GF-D8 (cell line): ENCODE data around the gene GOLGA8A.
"Not testable (repeated sequence)": the region's sequence is repeated elsewhere in the genome, so short reads cannot be mapped to it uniquely, and the experiment has no call there.

Experiments used
- DNase-seq: peaks from one replicate; lab custom pipeline; 2025; lab: John Stamatoyannopoulos, UW

Gene GOLGA8A, protein sequence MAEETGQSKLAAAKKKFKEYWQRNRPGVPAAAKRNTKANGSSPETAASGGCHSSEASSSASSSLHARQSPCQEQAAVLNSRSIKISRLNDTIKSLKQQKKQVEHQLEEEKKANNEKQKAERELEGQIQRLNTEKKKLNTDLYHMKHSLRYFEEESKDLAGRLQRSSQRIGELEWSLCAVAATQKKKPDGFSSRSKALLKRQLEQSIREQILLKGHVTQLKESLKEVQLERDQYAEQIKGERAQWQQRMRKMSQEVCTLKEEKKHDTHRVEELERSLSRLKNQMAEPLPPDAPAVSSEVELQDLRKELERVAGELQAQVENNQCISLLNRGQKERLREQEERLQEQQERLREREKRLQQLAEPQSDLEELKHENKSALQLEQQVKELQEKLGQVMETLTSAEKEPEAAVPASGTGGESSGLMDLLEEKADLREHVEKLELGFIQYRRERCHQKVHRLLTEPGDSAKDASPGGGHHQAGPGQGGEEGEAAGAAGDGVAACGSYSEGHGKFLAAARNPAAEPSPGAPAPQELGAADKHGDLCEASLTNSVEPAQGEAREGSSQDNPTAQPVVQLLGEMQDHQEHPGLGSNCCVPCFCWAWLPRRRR

DNA sequence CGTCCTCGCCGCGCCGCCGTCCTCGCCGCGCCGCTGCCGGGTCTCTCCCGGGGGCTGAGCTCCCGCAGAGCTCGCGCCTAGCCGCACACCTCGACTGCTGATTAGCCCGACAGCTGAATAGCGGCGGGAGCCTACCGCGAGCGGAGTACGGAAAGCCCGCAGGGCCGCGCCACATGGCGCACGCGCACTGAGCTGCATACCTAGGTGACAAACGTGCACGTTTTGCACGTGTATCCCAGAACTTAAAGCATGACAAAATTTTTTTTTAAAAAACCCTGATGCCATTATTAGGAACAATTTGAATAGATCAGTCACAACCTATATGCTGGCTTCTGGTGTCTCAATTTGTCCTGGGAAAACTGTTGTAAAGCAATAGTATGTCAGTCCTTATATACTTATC, at the start of gene GOLGA8A:
Gene GOLGA8A (minus strand): TSS at position 122 of the 400 bp plus-strand sequence. CDS start 48,117 bp downstream, outside the sequence.
- peak; percentile 51 for DNase-seq

DNA sequence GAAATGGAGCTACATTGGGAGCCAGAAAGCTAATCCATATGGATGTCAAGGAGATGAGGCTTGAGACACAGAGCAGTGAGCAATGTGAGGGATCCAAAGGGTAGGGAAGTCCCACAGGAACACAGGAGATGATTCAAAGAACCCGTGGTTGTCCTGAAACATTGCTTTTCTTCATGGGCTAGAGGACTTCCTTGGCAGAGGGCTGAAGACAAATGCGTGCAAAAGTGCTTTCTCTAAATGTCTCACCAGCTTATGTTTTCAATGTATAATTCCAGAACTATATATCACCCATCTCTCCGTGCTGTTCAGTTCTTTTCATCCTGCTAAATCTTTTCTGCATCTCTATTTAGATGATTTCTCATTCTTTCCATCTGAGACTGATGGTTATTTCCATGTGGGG, 46.0 kb upstream of the GOLGA8A start:
- no peak for DNase-seq

DNA sequence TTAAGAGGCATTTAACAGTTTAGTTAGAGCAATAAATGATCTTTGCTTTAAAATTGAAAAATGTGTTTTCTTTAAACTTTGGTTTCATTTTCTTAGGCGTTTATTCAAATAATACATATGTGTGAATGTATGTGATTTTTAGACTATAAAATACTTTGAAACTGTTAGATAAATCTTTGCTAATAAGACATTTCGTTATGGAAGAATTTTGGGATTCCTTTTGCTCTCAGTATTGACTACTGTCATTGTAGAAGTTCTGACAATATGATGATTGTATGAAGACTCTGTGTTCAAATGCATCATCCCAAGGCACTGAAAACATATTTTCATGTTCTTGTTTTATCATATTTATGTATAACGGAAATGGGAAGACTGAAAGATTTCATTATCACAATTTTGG, 43.8 kb upstream of the GOLGA8A start:
- no peak for DNase-seq

DNA sequence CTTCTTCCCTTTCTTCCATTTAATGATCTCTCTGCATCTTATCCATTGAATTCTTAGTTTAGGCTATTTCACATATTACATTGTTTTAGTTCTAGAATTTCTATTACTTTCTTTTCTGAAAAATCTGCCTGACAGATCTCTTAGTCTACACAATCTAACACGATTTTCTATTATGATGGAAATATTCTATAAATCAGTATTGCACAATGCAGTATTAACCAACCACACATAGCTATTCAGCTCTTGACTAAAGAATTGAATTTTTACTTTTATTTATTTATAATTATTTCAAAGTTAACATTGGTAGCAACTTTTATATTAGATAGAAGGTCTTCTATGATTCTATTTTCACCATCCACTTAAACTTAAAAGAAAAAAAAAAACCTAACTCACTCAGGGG, 36.2 kb upstream of the GOLGA8A start:
- DNase-seq, result no peak

DNA sequence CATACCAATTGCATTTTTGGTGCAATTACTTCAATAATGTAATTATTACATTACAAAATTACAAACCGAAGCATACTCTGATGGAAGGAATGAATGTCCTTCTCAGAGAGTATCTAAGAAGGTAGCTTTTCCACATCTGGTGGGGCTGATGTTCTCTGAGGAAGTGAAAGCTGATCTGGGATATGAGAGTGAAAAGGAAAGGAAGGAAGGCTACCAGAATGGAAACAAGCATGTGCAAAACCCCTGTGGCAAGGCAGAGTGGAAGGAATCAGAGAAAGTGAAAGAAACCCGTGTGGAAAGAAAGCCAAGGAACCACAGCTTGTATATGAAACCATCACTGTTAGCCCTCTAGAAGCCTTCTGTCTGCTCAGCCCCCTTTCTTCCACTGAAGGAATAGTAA, 35.3 kb upstream of the GOLGA8A start:
- no peak for DNase-seq

DNA sequence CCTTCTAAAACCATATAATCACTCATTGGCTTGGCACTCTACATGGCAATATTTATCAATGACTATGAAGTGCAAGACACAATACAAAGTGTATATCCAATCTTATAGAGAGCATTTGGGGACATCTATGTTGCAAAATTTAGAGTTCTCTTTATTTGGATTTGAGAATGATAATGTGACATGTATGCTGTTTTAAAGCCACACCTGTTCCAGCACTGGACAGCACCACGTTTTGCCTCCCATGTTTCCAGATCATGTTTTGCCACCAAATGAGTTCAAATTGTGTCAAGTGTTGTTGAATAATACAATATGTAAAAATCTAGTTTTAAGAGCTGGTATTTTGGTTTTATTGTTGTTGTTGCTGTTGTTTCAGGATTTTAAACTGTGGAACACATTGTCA, 33.3 kb upstream of the GOLGA8A start:
- no peak for DNase-seq

DNA sequence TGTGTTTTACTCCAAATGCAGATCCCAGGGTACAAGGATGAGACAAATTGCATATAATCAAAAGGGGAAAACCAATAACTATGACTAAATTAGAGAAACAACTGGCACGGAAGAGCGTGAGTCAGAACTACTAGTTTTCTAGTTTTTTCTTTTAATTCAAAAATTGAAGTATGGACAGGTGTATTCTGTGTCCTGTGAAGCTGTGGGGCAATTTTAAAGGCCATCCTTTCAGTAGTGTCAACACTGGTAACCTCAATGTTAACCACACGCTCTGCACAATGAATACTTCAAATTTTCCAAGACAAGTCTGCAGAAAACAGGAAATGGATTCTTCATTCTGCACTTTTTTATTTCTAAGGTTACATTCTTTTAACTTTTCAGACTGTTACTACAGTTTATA, 32.5 kb upstream of the GOLGA8A start:
- peak; percentile 1 for DNase-seq

DNA sequence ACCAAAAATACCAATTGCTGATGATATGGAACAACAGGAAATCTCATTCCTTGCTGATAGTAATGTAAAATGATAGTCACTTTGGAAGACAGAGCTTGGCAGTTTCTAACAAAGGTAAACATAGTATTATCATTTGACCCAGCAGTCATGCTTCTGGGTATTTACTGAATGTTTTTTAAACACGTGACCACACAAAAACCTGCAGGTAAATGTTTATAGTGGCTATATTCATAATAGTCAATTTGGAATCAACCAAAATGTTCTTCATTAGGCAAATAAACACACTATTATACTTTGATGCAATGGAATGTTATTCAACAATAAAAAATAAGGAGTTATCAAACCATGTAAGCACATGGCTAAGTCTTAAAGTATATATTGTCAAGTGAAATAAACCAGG, 24.1 kb upstream of the GOLGA8A start:
- DNase-seq, result no peak

DNA sequence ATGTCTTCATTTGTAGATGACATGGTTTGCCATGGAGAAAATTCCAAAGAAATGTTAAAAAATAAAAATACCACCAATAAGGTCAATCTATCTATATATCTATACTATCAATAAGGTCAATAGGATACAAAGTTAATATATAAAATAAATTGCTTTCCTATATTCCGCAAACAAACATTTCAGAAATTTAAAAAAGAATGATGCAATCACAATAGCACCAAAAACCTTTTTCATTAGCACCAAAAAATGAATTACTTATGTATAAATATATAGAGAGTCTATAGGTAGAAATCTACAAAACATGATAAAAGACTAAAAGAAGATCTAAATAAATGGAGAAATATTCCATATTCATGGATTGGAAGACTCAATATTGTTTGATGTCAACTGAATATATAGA, 22.8 kb upstream of the GOLGA8A start:
- DNase-seq, result no peak

DNA sequence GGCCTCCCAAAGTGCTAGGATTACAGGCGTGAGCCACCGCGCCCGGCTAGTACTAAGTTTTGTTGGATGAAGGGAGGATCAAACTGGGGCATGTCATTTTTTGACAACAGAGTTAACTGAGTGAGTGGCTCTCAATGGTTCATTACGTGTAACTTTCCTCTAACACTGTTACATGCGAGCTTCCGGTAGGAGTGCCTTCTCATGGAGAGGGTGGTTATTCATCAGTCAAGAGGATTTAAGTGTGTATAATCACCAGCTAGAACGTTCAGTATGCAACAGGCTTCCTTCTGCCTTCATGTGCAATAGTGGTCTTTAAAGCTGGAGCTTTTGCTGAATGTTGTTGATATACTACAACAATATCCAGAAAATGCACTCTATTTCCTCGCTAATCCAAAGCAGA, 19.1 kb upstream of the GOLGA8A start:
- DNase-seq, result no peak

DNA sequence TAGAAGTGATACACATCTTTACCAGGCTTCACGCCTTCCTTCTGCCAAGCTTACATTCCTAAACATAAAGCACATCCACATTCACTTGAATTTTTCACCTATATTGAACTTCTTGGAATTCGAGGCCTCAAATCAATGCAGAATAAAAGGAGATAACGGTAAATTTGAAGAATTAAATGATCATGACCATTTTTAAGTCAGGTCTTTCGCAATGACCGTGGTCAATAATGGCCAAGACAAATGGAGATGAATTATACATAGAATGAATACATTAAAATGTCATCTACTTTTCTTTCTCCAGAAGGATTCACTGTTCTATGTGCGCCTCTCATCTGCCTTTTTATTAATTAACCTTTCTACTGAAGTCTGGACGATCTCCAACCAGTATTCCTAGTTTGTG, 5.3 kb upstream of the GOLGA8A start:
- DNase-seq, result no peak

DNA sequence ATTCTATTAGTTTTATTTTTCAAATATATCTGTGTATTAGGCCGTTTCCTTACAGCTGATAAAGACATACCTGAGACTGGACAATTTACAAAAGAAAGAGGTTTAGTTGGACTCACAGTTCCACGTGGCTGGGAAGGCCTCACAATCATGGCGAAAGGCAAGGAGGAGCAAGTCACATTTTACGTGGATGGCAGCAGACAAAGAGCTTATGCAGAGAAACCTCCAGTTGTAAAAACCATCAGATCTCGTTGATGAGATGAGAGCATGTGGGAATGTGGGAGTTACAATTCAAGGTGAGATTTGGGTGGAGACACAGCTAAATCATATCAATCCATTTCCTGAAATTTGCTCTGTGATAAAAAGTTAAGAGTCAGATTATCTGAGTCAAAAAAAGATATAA, 2.3 kb upstream of the GOLGA8A start:
- no peak for DNase-seq

DNA sequence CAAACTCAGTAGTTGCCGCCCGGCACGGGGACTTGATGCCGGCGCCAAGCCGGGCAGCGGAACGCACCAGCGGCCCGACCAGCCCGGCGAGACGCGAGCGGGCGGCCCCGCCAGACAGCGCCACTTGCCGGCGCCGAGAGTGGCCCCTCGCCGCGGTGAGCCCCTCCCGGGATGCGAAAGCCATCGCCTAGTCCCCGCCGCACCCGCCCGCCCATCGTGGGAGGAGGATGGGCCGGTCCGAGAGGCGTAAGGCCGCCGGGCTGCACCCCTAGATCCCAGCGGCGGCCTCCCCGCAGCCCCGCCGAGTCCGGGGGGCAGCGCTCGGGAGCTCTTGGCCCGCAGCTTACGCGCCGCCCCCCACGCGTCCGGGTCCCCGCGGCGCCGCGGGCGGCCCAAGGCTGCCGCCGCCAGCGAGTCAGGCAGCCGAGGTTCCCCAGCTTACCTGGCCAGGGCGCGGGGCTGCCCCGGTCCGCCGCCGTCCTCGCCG, 609 bp downstream of the GOLGA8A start:
- no peak for DNase-seq

DNA sequence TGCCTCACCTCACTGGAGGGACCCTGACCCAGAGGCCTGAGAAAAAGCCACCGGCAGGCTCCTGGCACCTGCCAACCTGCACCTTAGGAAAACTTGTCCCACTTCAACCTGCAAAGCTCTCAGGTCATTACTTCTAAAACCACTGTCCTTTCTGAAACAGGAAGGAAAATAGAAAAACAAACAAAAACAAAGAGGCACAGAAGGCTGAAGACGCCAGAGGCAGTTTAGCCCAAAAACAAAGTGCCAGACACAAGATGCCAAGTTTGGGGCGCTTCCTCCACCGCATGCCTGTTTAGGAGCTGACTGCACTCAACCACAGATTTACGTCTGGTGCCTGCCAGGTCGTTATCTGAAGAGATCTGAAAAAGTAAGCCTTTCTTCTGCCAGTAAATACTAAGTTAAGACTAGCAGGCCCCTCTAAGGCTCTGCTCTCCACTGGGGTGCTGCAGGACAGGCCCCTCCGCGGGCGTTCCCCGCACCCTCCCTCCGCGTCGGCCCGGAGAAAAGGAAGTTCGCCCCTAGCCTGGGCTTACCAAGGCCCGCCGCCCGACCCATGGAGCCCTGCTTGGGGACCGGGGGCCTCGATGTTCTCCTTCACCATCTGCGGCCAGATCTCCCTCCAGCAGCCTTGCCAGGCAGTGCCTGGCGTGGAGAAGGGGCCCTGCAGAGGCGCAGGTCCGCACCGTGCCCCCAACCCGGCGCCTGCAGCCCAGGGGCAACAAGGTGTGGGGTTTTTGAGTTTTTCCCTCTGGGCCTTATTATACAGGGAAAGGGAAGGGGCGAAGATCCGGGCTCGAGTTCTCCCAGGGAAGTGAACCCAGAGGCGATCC, 1.3 kb downstream of the GOLGA8A start:
- DNase-seq, result no peak

DNA sequence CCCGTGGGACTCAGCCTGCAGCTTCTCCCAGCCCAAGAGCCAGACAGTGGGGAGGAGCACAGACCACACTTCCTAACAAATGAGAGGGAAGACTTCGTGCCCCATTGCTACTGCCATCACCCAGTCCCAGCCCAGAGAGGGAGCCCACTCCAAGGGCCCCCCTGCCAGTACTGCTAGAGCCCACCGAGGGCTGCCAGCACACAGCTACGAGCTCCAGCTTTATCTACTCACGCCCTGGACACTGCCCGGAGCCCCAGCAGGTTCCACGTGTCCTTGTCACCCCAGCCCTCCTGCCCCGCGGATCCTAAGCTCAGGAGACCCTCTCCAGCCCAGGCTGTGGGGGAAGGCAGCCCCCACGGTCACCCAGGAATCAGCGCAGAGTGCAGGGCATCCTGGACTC, 1.9 kb downstream of the GOLGA8A start:
- no peak for DNase-seq

DNA sequence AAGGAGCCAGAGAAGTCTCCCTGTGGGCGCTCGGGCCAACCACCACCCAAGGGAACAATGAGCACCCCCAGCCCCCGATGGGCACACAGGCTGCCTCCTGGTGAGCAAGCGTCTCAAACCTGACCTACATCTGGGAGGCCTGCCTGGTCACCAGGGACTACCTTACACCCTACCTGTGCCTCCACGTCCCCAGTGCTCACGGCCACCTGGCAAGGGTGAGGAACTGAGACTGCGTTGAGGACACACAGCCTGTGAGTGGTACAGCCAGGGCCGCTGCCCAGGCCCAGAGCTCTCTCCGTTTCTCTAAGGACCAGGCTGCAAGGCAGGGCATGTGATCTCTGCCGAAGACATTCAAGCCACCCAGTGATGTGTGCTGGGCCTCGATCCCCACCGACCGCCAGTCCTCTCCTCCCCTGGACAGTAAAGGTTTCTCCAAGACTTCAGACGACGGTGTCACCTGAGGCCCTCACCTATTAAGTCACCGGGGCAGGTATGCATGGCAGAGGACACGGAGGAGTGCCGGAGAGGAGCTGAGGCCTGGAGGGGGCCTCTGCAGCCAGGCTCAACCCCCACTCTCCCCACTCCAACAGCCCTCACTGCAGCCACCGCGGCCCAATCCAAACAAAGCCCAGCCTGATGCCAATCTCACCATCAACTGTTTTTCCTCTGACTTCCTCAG, 2.8 kb downstream of the GOLGA8A start:
- no peak for DNase-seq

DNA sequence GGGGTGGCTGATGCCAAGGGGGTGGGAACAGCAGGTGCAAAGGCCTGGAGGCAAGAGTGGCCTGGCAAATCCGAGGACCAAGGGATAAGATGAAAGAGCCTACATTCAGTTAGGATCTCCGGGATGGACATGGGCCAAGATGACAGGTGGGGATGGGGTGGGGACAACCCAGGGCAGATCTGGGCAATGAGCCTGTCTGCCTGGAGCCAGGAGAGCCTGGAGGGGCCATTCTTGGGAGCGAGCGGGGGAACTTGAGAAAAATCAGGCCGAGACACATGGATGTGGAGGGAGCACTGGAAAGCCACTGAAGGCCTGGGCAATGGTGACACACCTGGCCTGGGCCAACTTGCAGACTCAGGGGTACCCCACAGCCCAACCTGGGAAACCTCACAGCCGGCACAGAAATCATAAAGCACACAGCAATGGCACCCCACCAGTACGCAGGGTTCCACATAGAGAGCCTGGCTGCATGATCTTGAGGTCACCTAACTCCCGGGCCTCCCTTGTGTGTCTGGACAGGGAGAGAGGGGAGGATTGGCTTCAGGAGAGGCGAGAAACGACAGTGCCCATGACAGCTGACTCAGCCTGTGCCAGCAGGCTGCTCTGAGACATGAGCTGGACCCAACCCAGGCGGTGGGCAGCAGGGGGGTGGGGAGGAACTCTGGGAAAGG, 3.5 kb downstream of the GOLGA8A start:
- not testable (repeated sequence) for DNase-seq

DNA sequence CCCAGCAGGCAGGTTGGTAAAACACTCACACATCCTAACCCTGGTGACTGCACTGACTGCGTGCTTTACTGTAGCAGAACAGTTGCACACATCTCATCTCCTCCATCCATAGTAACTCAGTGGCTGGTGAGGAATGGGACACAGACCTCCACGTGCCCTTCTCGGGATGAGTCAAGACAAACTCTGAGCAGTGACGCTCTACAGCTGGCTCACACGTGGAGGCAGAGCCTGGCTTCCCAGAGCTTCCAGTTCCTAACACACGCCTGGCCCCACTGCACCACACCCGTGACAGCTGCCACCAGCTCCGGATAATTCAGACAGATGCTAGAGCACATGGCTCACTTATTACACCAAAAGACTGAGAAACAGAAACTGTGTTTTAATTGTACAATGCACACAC, 7.0 kb downstream of the GOLGA8A start:
- not testable (repeated sequence) for DNase-seq

DNA sequence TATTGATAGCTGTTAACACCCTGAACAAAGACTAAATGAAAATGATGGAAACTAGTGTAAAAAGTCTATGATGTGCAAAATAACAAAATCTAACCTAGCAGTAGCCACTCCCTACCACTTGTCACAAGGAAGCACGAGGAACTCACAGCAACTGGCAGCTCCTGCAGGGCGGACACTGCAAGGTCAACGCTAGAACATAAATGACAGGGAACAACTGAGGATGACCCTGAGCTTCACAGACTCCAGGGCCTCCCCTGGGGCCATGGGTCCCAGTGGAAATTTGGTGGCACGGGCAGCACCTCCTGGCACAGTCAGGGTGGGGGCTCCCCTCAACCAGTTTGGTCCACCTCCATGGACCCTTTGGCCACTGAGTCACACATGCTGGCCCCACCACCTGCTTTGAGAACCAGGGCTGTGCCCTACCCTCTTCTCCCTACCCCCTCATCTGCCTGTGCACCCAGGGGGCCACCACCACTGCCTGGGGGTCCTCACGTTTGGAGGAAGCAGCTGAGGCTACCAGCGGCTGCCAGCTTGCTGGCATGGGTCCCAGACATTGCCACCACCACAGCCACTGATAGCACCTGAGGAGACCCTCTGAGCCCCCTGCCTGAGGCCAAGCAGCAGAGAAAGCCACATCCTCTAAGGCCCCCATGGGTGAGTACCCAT, 14.1 kb downstream of the GOLGA8A start:
- DNase-seq, result not testable (repeated sequence)

DNA sequence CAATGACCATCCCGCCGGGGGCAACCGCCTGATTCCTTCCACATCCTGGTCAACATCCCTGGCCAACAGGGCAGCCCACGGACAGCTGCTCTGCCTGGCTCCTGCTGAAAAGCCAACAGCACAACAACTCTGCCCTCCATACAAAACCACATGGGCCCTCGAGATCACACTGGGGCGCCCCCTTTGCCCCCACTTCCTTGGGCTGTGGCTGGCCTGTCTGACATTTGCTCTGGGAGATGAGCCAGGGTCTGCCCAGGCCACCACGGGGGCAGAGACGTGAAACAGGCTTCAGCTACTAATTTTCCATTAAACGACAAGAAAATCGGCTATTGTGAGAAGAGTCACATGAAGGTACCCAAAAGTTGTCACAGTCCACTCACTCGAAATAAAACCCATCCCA, 16.7 kb downstream of the GOLGA8A start:
- DNase-seq, result not testable (repeated sequence)

DNA sequence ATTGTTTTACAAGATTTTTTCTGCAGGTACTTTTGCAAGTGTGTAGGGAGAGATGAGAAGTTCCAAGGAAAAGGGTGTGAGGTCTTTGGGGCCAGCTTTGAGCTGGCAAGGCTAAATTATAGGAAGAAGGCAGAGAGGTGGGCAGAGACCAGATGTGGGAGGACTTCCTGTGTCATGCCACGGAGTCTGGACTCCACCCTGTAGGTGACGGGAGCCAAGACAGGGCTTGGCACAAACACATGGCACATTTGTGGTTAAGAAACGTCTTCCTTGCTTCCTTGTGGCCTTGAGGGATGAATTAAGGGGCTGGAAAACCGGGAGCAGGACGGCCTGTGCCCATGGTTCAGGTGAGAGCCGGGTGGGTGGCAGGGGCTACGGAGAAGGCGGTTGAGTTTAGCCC, 19.2 kb downstream of the GOLGA8A start:
- not testable (repeated sequence) for DNase-seq
